Cardiac fibroblast (primary cell): Measurements from ENCODE around the gene CBX8.

ENCODE experiments used
- DNase-seq, 2 donors: peaks; one replicate each; pipeline versions ENCODE4 v3.0.0 to v3.0.0-alpha.2; 2010; ENCODE audit warnings: low read depth in 2 of 2
- H3K4me3 ChIP-seq, 2 donors: replicated peaks in 1 of 2; 1 replicate in 1 of 2; 2 replicates in 1 of 2; pipeline ENCODE4 v1.5.1; 2011; ENCODE audit warnings: low read depth in 2 of 2, low read length in 2 of 2, mild to moderate bottlenecking in 2 of 2, moderate library complexity in 1 of 2
- CTCF ChIP-seq: IDR thresholded peaks from one replicate; pipeline ENCODE4 v1.5.1; 2011; ENCODE audit warnings: low read depth, mild to moderate bottlenecking, low read length, inconsistent platforms

The CBX8 gene

GRCh38 chr17:79784353-79785016 lies 12.4 kb downstream of the CBX8 start:
- no peak overlapping the region for H3K4me3 ChIP-seq
- TF ChIP-seq CTCF: no peak
- no peak for DNase-seq

GRCh38 chr17:79783891-79784290 lies 13.0 kb downstream of the CBX8 start:
- no peak overlapping the region for H3K4me3 ChIP-seq
- no peak for DNase-seq
- TF ChIP-seq CTCF: no peak

DNA sequence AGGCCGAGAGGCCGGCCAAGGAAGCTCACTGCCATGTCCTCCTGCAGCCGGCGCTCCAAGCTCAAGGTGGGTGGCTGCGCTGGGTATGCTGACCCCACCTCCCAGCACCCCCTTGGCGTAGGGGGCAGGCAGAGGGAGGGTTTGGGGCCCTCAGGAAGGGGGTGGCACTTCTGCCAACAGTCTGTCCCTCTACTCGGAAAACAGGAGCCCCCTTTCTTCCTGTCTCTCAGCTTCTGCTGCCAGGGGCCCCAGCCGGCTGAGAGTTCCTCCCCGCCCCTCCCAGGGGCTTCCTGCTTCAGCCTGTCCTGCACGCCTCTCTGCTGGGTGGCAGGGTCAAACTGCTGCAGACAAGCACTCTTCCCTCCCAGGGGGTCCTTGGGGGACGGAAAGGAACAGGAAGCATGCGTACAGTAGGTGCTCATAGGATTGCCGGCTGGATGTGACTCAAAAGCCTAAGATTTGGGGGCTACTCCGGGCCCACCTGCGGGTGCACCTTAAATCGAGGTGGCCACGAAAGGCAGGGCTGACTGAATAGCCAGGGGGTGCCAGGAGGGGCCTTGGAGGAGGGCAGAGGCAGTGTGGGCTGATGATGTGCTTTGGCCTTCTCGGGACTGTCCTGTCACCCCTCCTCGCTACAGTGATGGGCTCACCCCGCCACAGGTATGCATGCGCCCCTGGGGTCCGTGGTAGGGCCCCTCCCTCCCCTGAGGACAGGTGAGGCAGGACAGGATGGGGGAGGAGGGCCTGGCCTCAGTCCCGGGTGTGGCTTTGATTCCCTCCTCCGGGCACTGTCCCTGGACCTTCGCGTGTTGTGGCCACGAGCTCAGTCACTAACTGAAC lies 14.9 kb downstream of the CBX8 start:
- no peak for TF ChIP-seq CTCF
- no peak overlapping the region for H3K4me3 ChIP-seq
- DNase-seq: no peak

- TF ChIP-seq CTCF: no peak
- H3K4me3 ChIP-seq: no peak overlapping the region
- DNase-seq: no peak
Observed at GRCh38 chr17:79781012-79781650, 15.7 kb downstream of the CBX8 start.

- no peak for DNase-seq
- H3K4me3 ChIP-seq: no peak overlapping the region
- TF ChIP-seq CTCF: no peak
Observed at GRCh38 chr17:79779661-79780365, 17.1 kb downstream of the CBX8 start.

DNA sequence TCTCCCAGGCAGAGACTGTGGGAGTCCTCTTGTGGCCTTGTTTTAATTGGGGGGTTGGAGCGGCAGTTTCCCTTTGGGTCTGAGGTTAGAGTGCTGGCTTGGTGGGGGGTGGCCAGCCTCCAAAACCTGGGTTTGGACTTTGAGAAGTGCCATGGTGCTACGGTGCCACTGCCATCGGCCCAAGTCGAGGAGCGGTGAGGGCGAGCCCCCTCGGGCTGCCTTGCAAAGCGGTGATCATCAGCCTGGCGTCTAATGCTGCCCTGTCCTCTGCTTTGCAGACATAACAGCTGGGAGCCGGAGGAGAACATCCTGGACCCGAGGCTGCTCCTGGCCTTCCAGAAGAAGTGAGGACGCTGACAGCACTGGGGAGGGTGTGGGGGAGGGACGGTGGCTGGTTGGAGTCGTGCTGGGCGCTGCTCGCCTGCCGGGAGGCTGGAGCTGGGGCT lies 17.8 kb downstream of the CBX8 start:
- no peak for TF ChIP-seq CTCF
- DNase-seq: no peak
- peak overlapping the region; percentile 35 to 64 for H3K4me3 ChIP-seq
